ENCODE measurements around the gene C5orf52.

- TF ChIP-seq CTCF (IDR thresholded peaks at IDR 0.05; ENCODE audit: insufficient read depth, low read length, poor library complexity, severe bottlenecking), result no peak
- no peak for TF ChIP-seq EZH2phosphoT487 (conservative IDR thresholded peaks at IDR 0.05; ENCODE audit: low read length)
Observed at GRCh38 chr5:157640406-157641066, 30.8 kb upstream of the C5orf52 start.
